ENCODE measurements around the gene POLH. TPM values are rescaled to one million over a fixed set of nuclear protein-coding genes. Genes with fewer than 3 reads are reported as not detected.

POLH gene
- total RNA-seq, 1 experiment from 2014 or later: 21.0 TPM

DNA sequence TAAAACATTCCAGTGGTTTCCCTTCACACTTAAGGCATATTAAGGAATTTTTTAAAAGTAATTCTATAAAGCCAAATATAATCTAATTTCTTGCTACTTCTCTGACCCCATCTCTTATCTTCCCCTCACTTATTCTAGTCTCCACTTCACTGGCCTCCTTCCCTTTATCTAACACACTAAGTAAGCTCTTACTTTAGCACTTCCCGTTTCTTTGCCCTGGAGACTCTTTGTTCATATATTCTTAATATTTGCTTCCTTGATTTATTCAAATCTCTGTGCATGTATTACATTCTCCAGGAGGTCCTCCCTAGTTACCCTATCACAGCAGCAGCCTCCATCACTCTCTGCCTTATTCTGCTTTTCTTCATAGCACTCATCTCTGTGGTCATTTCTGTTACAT lies 32.8 kb downstream of the POLH start:
- DNase-seq: no peak
- H3K79me2 ChIP-seq (ENCODE audit: low read depth): no peaks in the 10 kb centered on the region
- BruUV-seq (replicated peaks): no TSS peak
- TF ChIP-seq EZH2 (IDR thresholded peaks at IDR 0.05; ENCODE audit: low read depth): no peak
- TF ChIP-seq, protein P1, sequence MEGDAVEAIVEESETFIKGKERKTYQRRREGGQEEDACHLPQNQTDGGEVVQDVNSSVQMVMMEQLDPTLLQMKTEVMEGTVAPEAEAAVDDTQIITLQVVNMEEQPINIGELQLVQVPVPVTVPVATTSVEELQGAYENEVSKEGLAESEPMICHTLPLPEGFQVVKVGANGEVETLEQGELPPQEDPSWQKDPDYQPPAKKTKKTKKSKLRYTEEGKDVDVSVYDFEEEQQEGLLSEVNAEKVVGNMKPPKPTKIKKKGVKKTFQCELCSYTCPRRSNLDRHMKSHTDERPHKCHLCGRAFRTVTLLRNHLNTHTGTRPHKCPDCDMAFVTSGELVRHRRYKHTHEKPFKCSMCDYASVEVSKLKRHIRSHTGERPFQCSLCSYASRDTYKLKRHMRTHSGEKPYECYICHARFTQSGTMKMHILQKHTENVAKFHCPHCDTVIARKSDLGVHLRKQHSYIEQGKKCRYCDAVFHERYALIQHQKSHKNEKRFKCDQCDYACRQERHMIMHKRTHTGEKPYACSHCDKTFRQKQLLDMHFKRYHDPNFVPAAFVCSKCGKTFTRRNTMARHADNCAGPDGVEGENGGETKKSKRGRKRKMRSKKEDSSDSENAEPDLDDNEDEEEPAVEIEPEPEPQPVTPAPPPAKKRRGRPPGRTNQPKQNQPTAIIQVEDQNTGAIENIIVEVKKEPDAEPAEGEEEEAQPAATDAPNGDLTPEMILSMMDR (conservative IDR thresholded peaks at IDR 0.05): no peak
- peaks cover 58% of the 10 kb centered on the region; the same call in 1 of the 2 replicates for H3F3A ChIP-seq (ENCODE audit: insufficient read depth, low read depth)
- H3K4me1 ChIP-seq (replicated peaks; ENCODE audit: insufficient read depth): no peaks in the 10 kb centered on the region
- H3K4me3 ChIP-seq: no peak overlapping the region
- H2AFZ ChIP-seq: no peak overlapping the region
- ChIA-PET CTCF (interaction anchor here (0.6 to 1.2 kb wide), 3 partner anchors 56 to 629 kb away, joined by 3 to 4 read pairs (median 3); no protein-coding TSS in a partner anchor), POLR2A (ENCODE audit: unreplicated experiment) (no interaction called here)
- no peaks in the 10 kb centered on the region for H4K20me1 ChIP-seq (ENCODE audit: insufficient read depth)
- H3K27ac ChIP-seq: no peak overlapping the region
- no peaks in the 10 kb centered on the region for H3K9me2 ChIP-seq (ENCODE audit: insufficient read depth)
- H3K9me3 ChIP-seq (ENCODE audit: insufficient read depth, low read depth): no peaks in the 10 kb centered on the region
- H3K27me3 ChIP-seq (ENCODE audit: insufficient read depth, low read depth): no peaks in the 10 kb centered on the region
- intact Hi-C loops (cut with micrococcal nuclease; ENCODE audit: unreplicated experiment): loop anchor here (1.0 to 2.0 kb wide), 3 partner anchors 56 to 470 kb away; no protein-coding TSS in a partner anchor
- H3K4me2 ChIP-seq: no peak overlapping the region
- H3K36me3 ChIP-seq (ENCODE audit: low read depth): peaks cover 7% of the 10 kb centered on the region; the same call in 1 of the 2 replicates

DNA sequence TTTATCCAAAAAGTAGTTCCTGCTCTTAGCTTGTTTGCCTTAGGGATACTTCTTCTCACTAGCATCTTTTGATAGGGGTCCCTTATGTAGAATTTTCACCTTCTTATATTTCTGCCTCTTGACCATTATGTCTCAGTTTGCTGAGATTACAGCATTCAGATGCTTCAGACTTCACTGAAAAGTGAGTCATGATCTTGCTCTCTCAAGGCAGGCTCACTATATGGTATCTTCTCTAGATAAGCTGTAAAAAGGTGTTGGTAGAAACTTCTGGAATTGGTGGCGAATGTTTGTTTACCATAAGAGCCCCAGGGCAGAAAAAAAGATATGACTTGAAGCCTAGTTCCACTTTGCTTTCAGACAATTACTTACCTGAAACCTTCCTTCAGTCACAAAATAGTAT lies 33.4 kb downstream of the POLH start:
- intact Hi-C loops (cut with micrococcal nuclease; ENCODE audit: unreplicated experiment): loop anchor here (2.0 kb wide), 2 partner anchors 55 to 159 kb away; no protein-coding TSS in a partner anchor

DNA sequence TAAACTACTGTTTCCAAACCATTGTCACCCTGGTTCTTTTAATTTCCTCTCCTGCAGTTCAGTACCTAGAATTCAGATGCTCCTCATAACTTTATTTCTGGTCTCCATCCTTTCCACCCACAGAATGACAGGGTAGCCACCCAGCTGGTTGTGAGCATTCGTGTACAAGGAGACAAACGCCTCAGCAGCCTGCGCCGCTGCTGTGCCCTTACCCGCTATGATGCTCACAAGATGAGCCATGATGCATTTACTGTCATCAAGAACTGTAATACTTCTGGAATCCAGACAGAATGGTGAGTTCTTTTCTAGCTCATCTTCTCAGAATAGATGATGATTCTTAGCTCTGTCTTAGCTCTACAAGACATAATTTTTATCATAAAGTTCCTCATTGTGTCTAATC lies 34.4 kb downstream of the POLH start:
- Histone ChIP-seq H3K4me3 (no peak overlapping the region), H3K4me1 (replicated peaks; ENCODE audit: insufficient read depth) (no peaks in the 10 kb centered on the region), H3K36me3 (ENCODE audit: low read depth) (peaks cover 7% of the 10 kb centered on the region; the same call in 1 of the 2 replicates), H3K27ac (no peak overlapping the region), H2AFZ (no peak overlapping the region), H3K9me3 (ENCODE audit: insufficient read depth, low read depth) (no peaks in the 10 kb centered on the region), H4K20me1 (ENCODE audit: insufficient read depth) (no peaks in the 10 kb centered on the region), H3K9me2 (ENCODE audit: insufficient read depth) (no peaks in the 10 kb centered on the region), H3K79me2 (ENCODE audit: low read depth) (no peaks in the 10 kb centered on the region), H3K4me2 (no peak overlapping the region), H3F3A (ENCODE audit: insufficient read depth, low read depth) (peaks cover 62% of the 10 kb centered on the region; the same call in 1 of the 2 replicates), H3K27me3 (ENCODE audit: insufficient read depth, low read depth) (no peaks in the 10 kb centered on the region)
- ChIA-PET CTCF (no interaction called here), POLR2A (ENCODE audit: unreplicated experiment) (interaction anchor here (0.5 to 0.8 kb wide), 2 partner anchors 22 to 432 kb away, joined by 3 to 8 read pairs; no protein-coding TSS in a partner anchor)
- TF ChIP-seq EZH2 (IDR thresholded peaks at IDR 0.05; ENCODE audit: low read depth): no peak
- TF ChIP-seq, protein P1 (conservative IDR thresholded peaks at IDR 0.05): no peak
- intact Hi-C loops (cut with micrococcal nuclease; ENCODE audit: unreplicated experiment): no loop called here
- BruUV-seq (replicated peaks): no TSS peak
- DNase-seq: no peak

More for the DNA sequence above, 33.4 kb downstream of the POLH start:
- Histone ChIP-seq H3K27ac (no peak overlapping the region), H3F3A (ENCODE audit: insufficient read depth, low read depth) (peaks cover 64% of the 10 kb centered on the region; the same call in 1 of the 2 replicates), H3K9me2 (ENCODE audit: insufficient read depth) (no peaks in the 10 kb centered on the region), H4K20me1 (ENCODE audit: insufficient read depth) (no peaks in the 10 kb centered on the region), H2AFZ (no peak overlapping the region), H3K4me1 (replicated peaks; ENCODE audit: insufficient read depth) (no peaks in the 10 kb centered on the region), H3K4me3 (no peak overlapping the region), H3K27me3 (ENCODE audit: insufficient read depth, low read depth) (no peaks in the 10 kb centered on the region), H3K36me3 (ENCODE audit: low read depth) (peaks cover 7% of the 10 kb centered on the region; the same call in 1 of the 2 replicates), H3K9me3 (ENCODE audit: insufficient read depth, low read depth) (no peaks in the 10 kb centered on the region), H3K79me2 (ENCODE audit: low read depth) (no peaks in the 10 kb centered on the region), H3K4me2 (no peak overlapping the region)
- TF ChIP-seq, protein P1 (conservative IDR thresholded peaks at IDR 0.05): no peak
- BruUV-seq (replicated peaks): no TSS peak
- POLR2A ChIA-PET (ENCODE audit: unreplicated experiment): no interaction called here
- CTCF ChIA-PET: no interaction called here
- DNase-seq: no peak
